Naive thymus-derived CD4-positive, alpha-beta T cell (primary cell): Measurements from ENCODE around the gene CDH4. TPM values are rescaled to one million over a fixed set of nuclear protein-coding genes. Genes with fewer than 3 reads are reported as not detected.

Experiments used
- ATAC-seq: fragments of 150-1000 bp; cut with Tn5 transposase; 2 replicates; pipeline ENCODE4 v1.10.0; 2021; ENCODE audit warnings: mild to moderate bottlenecking, moderate library complexity
- CTCF ChIA-PET: fragments of 350-600 bp; sonication (Branson Sonifier 250); formaldehyde crosslinking; loops from one replicate; lab custom pipeline; 2021; ENCODE audit warnings: antibody characterized with exemption; lab: Charles Lee
- POLR2A ChIA-PET: fragments of 350-600 bp; sonication (Branson Sonifier 250); formaldehyde crosslinking; loops from one replicate; lab custom pipeline; 2021; ENCODE audit warnings: antibody characterized with exemption, inconsistent platforms; lab: Charles Lee
- DNase-seq, 9 donors: peaks; one replicate each; pipeline versions ENCODE4 v3.0.0 to v3.0.0-alpha.2; 2020 to 2022; ENCODE audit warnings: mixed read lengths in 1 of 9
- H3K27ac ChIP-seq: one replicate; pipeline ENCODE4 v1.7.0; 2013; ENCODE audit warnings: mild to moderate bottlenecking, low read depth, low read length, moderate library complexity
- H3K27me3 ChIP-seq, 2 donors: one replicate each; pipeline ENCODE4 v1.7.0; 2013; ENCODE audit warnings: low read length in 2 of 2, mild to moderate bottlenecking in 2 of 2, moderate library complexity in 2 of 2; ENCODE audit not compliant: control insufficient read depth in 2 of 2, insufficient read depth in 2 of 2
- H3K36me3 ChIP-seq, 3 experiments: 1 replicate in 2 of 3; 2 replicates in 1 of 3; pipeline ENCODE4 v1.7.0; 2013; ENCODE audit warnings: low read length in 3 of 3, mild to moderate bottlenecking in 3 of 3, moderate library complexity in 1 of 3; ENCODE audit not compliant: insufficient read depth in 3 of 3, control insufficient read depth in 2 of 3
- H3K4me1 ChIP-seq, 2 donors: one replicate each; pipeline ENCODE4 v1.7.0; 2013; ENCODE audit warnings: low read length in 2 of 2, mild to moderate bottlenecking in 2 of 2, moderate library complexity in 1 of 2; ENCODE audit not compliant: control insufficient read depth in 2 of 2, insufficient read depth in 2 of 2
- H3K4me3 ChIP-seq: 2 replicates; pipeline ENCODE4 v1.7.0; 2013; ENCODE audit warnings: mild to moderate bottlenecking, low read length
- H3K9me3 ChIP-seq, 3 experiments: 1 replicate in 2 of 3; 2 replicates in 1 of 3; pipeline ENCODE4 v1.7.0; 2013; ENCODE audit warnings: low read length in 3 of 3; ENCODE audit not compliant: control insufficient read depth in 2 of 3
- H3K27ac Mint-ChIP-seq, 9 donors: one replicate each; pipeline ENCODE4 v1.8.0; 2020 to 2022; ENCODE audit warnings: mixed read lengths in 9 of 9, mild to moderate bottlenecking in 8 of 9, moderate library complexity in 5 of 9, inconsistent platforms in 2 of 9
- H3K27me3 Mint-ChIP-seq, 5 donors: one replicate each; pipeline ENCODE4 v1.8.0; 2021 to 2022; ENCODE audit warnings: mixed read lengths in 5 of 5, mild to moderate bottlenecking in 1 of 5
- H3K36me3 Mint-ChIP-seq, 5 donors: one replicate each; pipeline ENCODE4 v1.8.0; 2020 to 2022; ENCODE audit warnings: mixed read lengths in 5 of 5, mild to moderate bottlenecking in 3 of 5, inconsistent platforms in 1 of 5
- H3K4me1 Mint-ChIP-seq, 7 donors: one replicate each; pipeline ENCODE4 v1.8.0; 2020 to 2022; ENCODE audit warnings: mixed read lengths in 7 of 7, mild to moderate bottlenecking in 3 of 7, inconsistent platforms in 1 of 7
- H3K4me3 Mint-ChIP-seq, 10 donors: one replicate each; pipeline ENCODE4 v1.8.0; 2020 to 2022; ENCODE audit warnings: mild to moderate bottlenecking in 10 of 10, mixed read lengths in 10 of 10, moderate library complexity in 6 of 10, inconsistent platforms in 2 of 10
- H3K9me3 Mint-ChIP-seq, 11 donors: one replicate each; pipeline ENCODE4 v1.8.0; 2020 to 2022; ENCODE audit warnings: mixed read lengths in 11 of 11, mild to moderate bottlenecking in 4 of 11, inconsistent platforms in 1 of 11, moderate library complexity in 1 of 11
- intact Hi-C, 2 donors: fragments of 100-400 bp; cut with micrococcal nuclease; formaldehyde crosslinking; loops; one replicate each; pipeline ENCODE4 v1.15.1; 2023
- polyA plus RNA-seq, 2 donors: library from polyadenylated mRNA; unstranded; fragments of 300-500 nt; fragmentation: Illumina TruSeq; gene quantifications; one replicate each; pipeline ENCODE4 v1.2.3, GENCODE V29; 2021
- total RNA-seq, 6 experiments: library from RNA in 5 of 6; stranded (reverse) in 5 of 6; gene quantifications; 1 replicate in 5 of 6; 2 replicates in 1 of 6; pipeline ENCODE4 v1.2.3 and lab custom pipeline; 2021 to 2026

The CDH4 gene
- total and polyA plus RNA-seq, 7 experiments from 2014 or later = 0.05 to 0.43 (median 0.14) TPM; not detected in 1

GRCh38 chr20:61705386-61706258 lies 453.6 kb downstream of the CDH4 start:
- DNase-seq (no peak), ATAC-seq (no peak)
- Mint-ChIP-seq H3K4me1 (no peaks in the 10 kb centered on the region), H3K9me3 (peaks cover 0 to 5% (median 0%) of the 10 kb centered on the region in 11 donors), H3K4me3 (no peak overlapping the region), H3K27me3 (no peaks in the 10 kb centered on the region), H3K36me3 (no peaks in the 10 kb centered on the region), H3K27ac (no peak overlapping the region)
- POLR2A ChIA-PET = no interaction called here
- Histone ChIP-seq H3K27me3 (no peaks in the 10 kb centered on the region), H3K4me1 (no peaks in the 10 kb centered on the region), H3K36me3 (no peaks in the 10 kb centered on the region), H3K4me3 (no peak overlapping the region), H3K27ac (no peak overlapping the region), H3K9me3 (no peaks in the 10 kb centered on the region)
- intact Hi-C loops = no loop called here
- CTCF ChIA-PET = interaction anchor here (0.5 kb wide), 1 partner anchor 92 kb away, joined by 4 read pairs; no protein-coding TSS in a partner anchor

GRCh38 chr20:61706259-61706961 lies 454.3 kb downstream of the CDH4 start:
- Mint-ChIP-seq H3K27ac (no peak overlapping the region), H3K9me3 (peaks cover 0 to 8% (median 2%) of the 10 kb centered on the region in 11 donors), H3K27me3 (no peaks in the 10 kb centered on the region), H3K4me1 (no peaks in the 10 kb centered on the region), H3K4me3 (no peak overlapping the region), H3K36me3 (no peaks in the 10 kb centered on the region)
- no peaks in the 10 kb centered on the region for H3K27me3 ChIP-seq
- CTCF ChIA-PET = no interaction called here
- no peak overlapping the region for H3K4me3 ChIP-seq
- no peaks in the 10 kb centered on the region for H3K36me3 ChIP-seq
- DNase-seq (no peak), ATAC-seq (no peak)
- no peak overlapping the region for H3K27ac ChIP-seq
- H3K9me3 ChIP-seq = no peaks in the 10 kb centered on the region
- no peaks in the 10 kb centered on the region for H3K4me1 ChIP-seq
- intact Hi-C loops = no loop called here
- POLR2A ChIA-PET = no interaction called here

- ChIA-PET POLR2A (no interaction called here), CTCF (no interaction called here)
- H3K4me1 ChIP-seq = no peaks in the 10 kb centered on the region
- intact Hi-C loops = no loop called here
- no peaks in the 10 kb centered on the region for H3K9me3 ChIP-seq
- Mint-ChIP-seq H3K4me3 (no peak overlapping the region), H3K36me3 (no peaks in the 10 kb centered on the region), H3K9me3 (peaks cover 0 to 10% (median 6%) of the 10 kb centered on the region in 11 donors), H3K27ac (no peak overlapping the region), H3K27me3 (no peaks in the 10 kb centered on the region), H3K4me1 (no peaks in the 10 kb centered on the region)
- ATAC-seq (no peak), DNase-seq (no peak)
- H3K27ac ChIP-seq = no peak overlapping the region
- H3K36me3 ChIP-seq = no peaks in the 10 kb centered on the region
- H3K4me3 ChIP-seq = no peak overlapping the region
- H3K27me3 ChIP-seq = no peaks in the 10 kb centered on the region
Measured at GRCh38 chr20:61708891-61709290, 456.8 kb downstream of the CDH4 start.

- intact Hi-C loops = no loop called here
- peaks cover 0 to 18% (median 7%) of the 10 kb centered on the region in 11 donors for H3K9me3 Mint-ChIP-seq
- no peak overlapping the region for H3K4me3 Mint-ChIP-seq
- DNase-seq = no peak
- H3K27ac ChIP-seq = no peak overlapping the region
- ChIA-PET CTCF (no interaction called here), POLR2A (no interaction called here)
- H3K9me3 ChIP-seq = no peaks in the 10 kb centered on the region
- H3K36me3 ChIP-seq = no peaks in the 10 kb centered on the region
- H3K4me1 Mint-ChIP-seq = no peaks in the 10 kb centered on the region
- no peaks in the 10 kb centered on the region for H3K36me3 Mint-ChIP-seq
- no peak for ATAC-seq
- no peak overlapping the region for H3K27ac Mint-ChIP-seq
- no peaks in the 10 kb centered on the region for H3K27me3 ChIP-seq
- no peaks in the 10 kb centered on the region for H3K4me1 ChIP-seq
- H3K27me3 Mint-ChIP-seq = no peaks in the 10 kb centered on the region
- no peak overlapping the region for H3K4me3 ChIP-seq
Measured at GRCh38 chr20:61710108-61710507, 458.0 kb downstream of the CDH4 start.

GRCh38 chr20:61712688-61713087 lies 460.6 kb downstream of the CDH4 start:
- H3K27ac Mint-ChIP-seq = peak overlapping the region in 1 of 9 donors; percentile 31
- H3K4me3 Mint-ChIP-seq = no peak overlapping the region
- H3K4me1 Mint-ChIP-seq = no peaks in the 10 kb centered on the region
- Histone ChIP-seq H3K27ac (no peak overlapping the region), H3K4me3 (no peak overlapping the region), H3K27me3 (no peaks in the 10 kb centered on the region), H3K4me1 (no peaks in the 10 kb centered on the region), H3K36me3 (no peaks in the 10 kb centered on the region), H3K9me3 (no peaks in the 10 kb centered on the region)
- intact Hi-C loops = no loop called here
- DNase-seq (no peak), ATAC-seq (no peak)
- CTCF ChIA-PET = no interaction called here
- POLR2A ChIA-PET = no interaction called here
- no peaks in the 10 kb centered on the region for H3K36me3 Mint-ChIP-seq
- peaks cover 0 to 21% (median 7%) of the 10 kb centered on the region in 11 donors for H3K9me3 Mint-ChIP-seq
- no peaks in the 10 kb centered on the region for H3K27me3 Mint-ChIP-seq

GRCh38 chr20:61718361-61719005 lies 466.4 kb downstream of the CDH4 start:
- intact Hi-C loops = no loop called here
- H3K4me1 Mint-ChIP-seq = peaks cover 0 to 21% (median 15%) of the 10 kb centered on the region in 7 donors
- ChIA-PET POLR2A (interaction anchor here (1.3 kb wide), 1 partner anchor 217 kb away, joined by 7 read pairs; no protein-coding TSS in a partner anchor), CTCF (no interaction called here)
- H3K36me3 Mint-ChIP-seq = peaks cover 0 to 12% (median 0%) of the 10 kb centered on the region in 5 donors
- peaks cover 0 to 5% (median 0%) of the 10 kb centered on the region in 5 donors for H3K27me3 Mint-ChIP-seq
- ATAC-seq = no peak
- peak overlapping the region; percentile 58 for H3K4me3 ChIP-seq
- H3K9me3 Mint-ChIP-seq = peaks cover 0 to 11% (median 2%) of the 10 kb centered on the region in 11 donors
- peak overlapping the region; percentile 23 to 96 (median 94) for H3K27ac Mint-ChIP-seq
- no peak for DNase-seq
- no peaks in the 10 kb centered on the region for H3K9me3 ChIP-seq
- H3K4me1 ChIP-seq = peaks cover 10% of the 10 kb centered on the region in 2 donors
- peak overlapping the region; percentile 7 to 92 (median 87) for H3K4me3 Mint-ChIP-seq
- H3K27ac ChIP-seq = peak overlapping the region; percentile 54
- H3K27me3 ChIP-seq = no peaks in the 10 kb centered on the region
- no peaks in the 10 kb centered on the region for H3K36me3 ChIP-seq
